ENCODE data around the gene RCN2. TPM values are rescaled to one million over a fixed set of nuclear protein-coding genes. Genes with fewer than 3 reads are reported as not detected.

Gene RCN2
- total and polyA plus RNA-seq, 7 donors, result 16.6 to 30.1 (median 22.3) TPM

GRCh38 chr15:76983590-76984375 is 52.2 kb downstream of the RCN2 start:
- Histone ChIP-seq H3K27me3 (ENCODE audit: insufficient read depth in 3 of 3, low read length in 2 of 3) (no peaks in the 10 kb centered on the region), H3K4me3 (no peak overlapping the region), H3K27ac (no peak overlapping the region), H3K36me3 (ENCODE audit: insufficient read depth in 1 of 2, low read depth in 1 of 2) (no peaks in the 10 kb centered on the region), H3K4me1 (no peaks in the 10 kb centered on the region), H3K9me3 (no peaks in the 10 kb centered on the region)
- TF ChIP-seq, protein P1, sequence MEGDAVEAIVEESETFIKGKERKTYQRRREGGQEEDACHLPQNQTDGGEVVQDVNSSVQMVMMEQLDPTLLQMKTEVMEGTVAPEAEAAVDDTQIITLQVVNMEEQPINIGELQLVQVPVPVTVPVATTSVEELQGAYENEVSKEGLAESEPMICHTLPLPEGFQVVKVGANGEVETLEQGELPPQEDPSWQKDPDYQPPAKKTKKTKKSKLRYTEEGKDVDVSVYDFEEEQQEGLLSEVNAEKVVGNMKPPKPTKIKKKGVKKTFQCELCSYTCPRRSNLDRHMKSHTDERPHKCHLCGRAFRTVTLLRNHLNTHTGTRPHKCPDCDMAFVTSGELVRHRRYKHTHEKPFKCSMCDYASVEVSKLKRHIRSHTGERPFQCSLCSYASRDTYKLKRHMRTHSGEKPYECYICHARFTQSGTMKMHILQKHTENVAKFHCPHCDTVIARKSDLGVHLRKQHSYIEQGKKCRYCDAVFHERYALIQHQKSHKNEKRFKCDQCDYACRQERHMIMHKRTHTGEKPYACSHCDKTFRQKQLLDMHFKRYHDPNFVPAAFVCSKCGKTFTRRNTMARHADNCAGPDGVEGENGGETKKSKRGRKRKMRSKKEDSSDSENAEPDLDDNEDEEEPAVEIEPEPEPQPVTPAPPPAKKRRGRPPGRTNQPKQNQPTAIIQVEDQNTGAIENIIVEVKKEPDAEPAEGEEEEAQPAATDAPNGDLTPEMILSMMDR (IDR thresholded peaks at IDR 0.05), result no peak
- intact Hi-C loops (cut with DNase I), result no loop called here
- DNase-seq (no peak), ATAC-seq (no peak)
- WGBS, 3 donors, result 76 to 82% (median 76%) methylated on average over 4 of the region's 4 CpGs

- intact Hi-C loops (cut with DNase I), result no loop called here
Measured at GRCh38 chr15:76986743-76987142, 55.2 kb downstream of the RCN2 start.

GRCh38 chr15:76987276-76987675 is 55.7 kb downstream of the RCN2 start:
- 92 to 99% (median 97%) methylated on average over 5 to 6 of the region's 6 CpGs for WGBS, 3 donors
- TF ChIP-seq, protein P1 (IDR thresholded peaks at IDR 0.05), result no peak
- Histone ChIP-seq H3K36me3 (ENCODE audit: insufficient read depth in 1 of 2, low read depth in 1 of 2) (no peaks in the 10 kb centered on the region), H3K27ac (no peak overlapping the region), H3K9me3 (no peaks in the 10 kb centered on the region), H3K4me1 (no peaks in the 10 kb centered on the region), H3K4me3 (no peak overlapping the region), H3K27me3 (ENCODE audit: insufficient read depth in 3 of 3, low read length in 2 of 3) (no peaks in the 10 kb centered on the region)
- intact Hi-C loops (cut with DNase I), result no loop called here
- no peak for ATAC-seq
- DNase-seq, result no peak

More at GRCh38 chr15:76986743-76987142, 55.2 kb downstream of the RCN2 start:
- H3K27ac ChIP-seq, result no peak overlapping the region
- H3K4me1 ChIP-seq, result no peaks in the 10 kb centered on the region
- H3K27me3 ChIP-seq (ENCODE audit: insufficient read depth in 3 of 3, low read length in 2 of 3), result no peaks in the 10 kb centered on the region
- no peaks in the 10 kb centered on the region for H3K9me3 ChIP-seq
- H3K4me3 ChIP-seq, result no peak overlapping the region
- no peak for ATAC-seq
- no peak for DNase-seq
- TF ChIP-seq, protein P1 (IDR thresholded peaks at IDR 0.05), result no peak
- 91 to 94% (median 92%) methylated on average over 3 of the region's 3 CpGs for WGBS, 3 donors
- no peaks in the 10 kb centered on the region for H3K36me3 ChIP-seq (ENCODE audit: insufficient read depth in 1 of 2, low read depth in 1 of 2)

DNA sequence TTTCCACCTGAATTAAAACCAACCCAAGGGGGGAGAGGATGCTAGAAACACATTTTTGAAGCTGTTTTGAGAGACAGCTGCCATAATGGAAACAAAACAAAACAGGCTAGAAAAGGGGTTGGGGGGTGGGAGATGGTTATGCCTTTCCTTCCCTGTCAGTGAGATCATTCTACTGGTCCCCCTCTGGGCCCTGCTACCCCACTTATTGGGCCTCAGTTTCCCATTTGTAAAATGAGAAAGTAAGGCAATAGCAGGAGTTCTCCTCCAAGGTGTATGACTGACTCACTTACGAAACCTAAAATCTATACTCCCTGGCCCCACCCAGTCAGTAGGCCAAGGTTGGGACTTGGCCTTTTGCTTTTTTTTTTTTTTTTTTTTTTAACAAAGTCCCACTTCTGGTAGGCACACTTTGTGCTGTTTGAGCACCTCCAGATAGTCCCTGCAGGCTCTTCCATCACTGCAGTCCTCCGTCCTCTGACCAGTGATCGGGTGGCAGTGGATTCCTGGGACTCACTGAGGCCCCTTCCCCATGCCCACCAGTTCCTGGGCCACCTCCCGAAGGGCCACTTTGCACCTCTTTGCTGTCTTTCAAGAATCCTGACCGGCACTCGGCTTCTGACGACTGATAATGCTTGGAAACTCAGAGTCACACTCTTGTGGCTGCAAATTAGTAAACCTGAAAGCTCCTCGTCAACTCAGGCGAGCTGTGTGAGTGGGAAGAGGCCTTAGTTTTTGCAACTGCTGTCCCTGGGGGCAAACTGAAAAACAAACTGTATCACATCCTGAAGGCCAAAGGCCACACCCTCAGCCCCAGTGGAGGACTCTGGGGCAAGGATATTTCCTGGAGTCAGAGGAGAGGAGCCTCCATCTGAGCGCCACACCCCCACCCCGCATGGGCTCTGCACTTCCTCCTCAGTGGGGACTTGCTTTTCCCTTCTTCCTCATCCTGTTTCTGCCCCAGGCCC is 56.6 kb downstream of the RCN2 start:
- ATAC-seq (peak in 3 of 4 donors; percentile 61 to 76 (median 66)), DNase-seq (peak; percentile 76 to 85)
- intact Hi-C loops (cut with DNase I), result no loop called here
- H3K4me3 ChIP-seq, result no peak overlapping the region
- TF ChIP-seq, protein P1 (IDR thresholded peaks at IDR 0.05), result no peak
- no peaks in the 10 kb centered on the region for H3K27me3 ChIP-seq (ENCODE audit: insufficient read depth in 3 of 3, low read length in 2 of 3)
- no peaks in the 10 kb centered on the region for H3K9me3 ChIP-seq
- H3K27ac ChIP-seq, result no peak overlapping the region
- 62 to 75% (median 75%) methylated on average over 11 of the region's 11 CpGs for WGBS, 3 donors
- no peaks in the 10 kb centered on the region for H3K4me1 ChIP-seq
- H3K36me3 ChIP-seq (ENCODE audit: insufficient read depth in 1 of 2, low read depth in 1 of 2), result no peaks in the 10 kb centered on the region

Data from psoas muscle (tissue), 8 donors.